Measurements from ENCODE around the gene MR1. TPM values are rescaled to one million over a fixed set of nuclear protein-coding genes. Genes with fewer than 3 reads are reported as not detected.

MR1 gene
- total RNA-seq, 5 donors from 2014 or later (not counting 1 experiment from before 2014, with no cell fraction given), result 18.3 to 30.7 (median 22.7) TPM

DNA sequence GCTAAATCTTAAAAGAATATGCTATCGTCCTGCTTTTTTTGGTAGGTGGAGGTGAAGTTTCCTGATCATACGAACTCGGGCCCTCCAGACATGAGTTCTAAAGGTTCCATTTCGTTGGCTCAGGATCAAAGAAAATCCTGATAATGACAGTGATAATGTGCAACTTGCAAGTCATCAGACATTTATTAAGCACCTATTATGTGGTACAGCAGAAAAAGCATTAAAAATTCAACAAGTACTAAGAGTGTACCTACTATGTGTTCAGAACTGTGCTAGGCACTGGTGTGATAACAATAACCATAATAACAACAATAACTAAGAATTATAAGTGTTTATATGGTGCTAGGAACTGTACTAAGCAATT is 50.8 kb downstream of the MR1 start:
- POLR2A ChIA-PET, result no interaction called here
- no peaks in the 10 kb centered on the region for H3K9me3 Mint-ChIP-seq
- no peak overlapping the region for H3K4me3 Mint-ChIP-seq
- H3K9me3 ChIP-seq, result no peaks in the 10 kb centered on the region
- H3K36me3 ChIP-seq (ENCODE audit: control insufficient read depth in 2 of 2, extremely low read depth in 1 of 2, insufficient read depth in 1 of 2, low read length in 1 of 2), result no peaks in the 10 kb centered on the region
- CTCF ChIA-PET, result interaction anchor here (0.8 to 2.8 kb wide), 15 partner anchors 12 to 84 kb away, joined by 3 to 28 read pairs (median 3); no protein-coding TSS in a partner anchor
- peaks cover 2 to 5% of the 10 kb centered on the region in 2 experiments for H3K4me1 ChIP-seq (ENCODE audit: control insufficient read depth in 1 of 2, extremely low read depth in 1 of 2, insufficient read depth in 2 of 2, low read length in 2 of 2)
- no peaks in the 10 kb centered on the region for H3K27me3 ChIP-seq (replicated peaks in 1 of 2; ENCODE audit: control insufficient read depth in 2 of 2, extremely low read depth in 1 of 2, insufficient read depth in 2 of 2, low read length in 1 of 2)
- no peak overlapping the region for H3K27ac ChIP-seq (ENCODE audit: low read length)
- peak overlapping the region; percentile 32 to 49 for H3K27ac Mint-ChIP-seq
- H3K4me3 ChIP-seq (ENCODE audit: control insufficient read depth in 1 of 2, extremely low read depth in 1 of 2, low read length in 1 of 2), result no peak overlapping the region
- H3K27me3 Mint-ChIP-seq, result peaks cover 3 to 4% of the 10 kb centered on the region in 2 donors
- ATAC-seq (replicated peaks in 1 of 4) (no peak), DNase-seq (no peak)
- H3K36me3 Mint-ChIP-seq, result no peaks in the 10 kb centered on the region
- WGBS (ENCODE audit: insufficient coverage), result 33% methylated on average over 3 of the region's 4 CpGs
- H3K4me1 Mint-ChIP-seq, result peaks cover 16 to 25% (median 18%) of the 10 kb centered on the region in 3 donors

DNA sequence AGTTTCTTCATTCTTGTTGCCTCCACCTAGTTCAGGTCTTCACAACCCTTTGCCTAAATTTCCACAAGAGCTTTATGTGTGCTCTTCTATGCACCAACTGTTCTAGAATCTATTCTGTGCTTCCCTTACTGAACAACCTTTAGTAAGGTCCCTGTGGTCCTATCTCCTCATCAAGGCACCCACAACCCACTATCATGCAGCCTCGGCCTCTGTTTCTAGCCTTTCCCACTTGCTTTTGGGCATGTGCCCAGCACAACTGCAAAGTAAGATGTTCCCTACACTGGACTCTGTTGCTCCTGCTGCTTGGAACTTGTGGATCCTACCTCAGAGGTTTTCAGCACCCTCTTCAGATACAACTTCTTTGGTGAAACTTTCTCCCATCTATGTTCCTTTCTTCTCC is 52.3 kb downstream of the MR1 start:
- DNase-seq (no peak), ATAC-seq (replicated peaks in 1 of 4) (no peak)
- Mint-ChIP-seq H3K9me3 (no peaks in the 10 kb centered on the region), H3K27ac (peak overlapping the region; percentile 9 to 29), H3K4me1 (peaks cover 27 to 34% (median 30%) of the 10 kb centered on the region in 3 donors), H3K4me3 (no peak overlapping the region), H3K27me3 (peaks cover 0 to 2% of the 10 kb centered on the region in 2 donors), H3K36me3 (peaks cover 4% of the 10 kb centered on the region)
- CTCF ChIA-PET, result interaction anchor here (0.8 to 2.8 kb wide), 7 partner anchors 20 to 80 kb away, joined by 3 to 28 read pairs (median 6); no protein-coding TSS in a partner anchor
- Histone ChIP-seq H3K27ac (ENCODE audit: low read length) (no peak overlapping the region), H3K4me1 (ENCODE audit: control insufficient read depth in 1 of 2, extremely low read depth in 1 of 2, insufficient read depth in 2 of 2, low read length in 2 of 2) (peaks cover 5 to 11% of the 10 kb centered on the region in 2 experiments), H3K9me3 (no peaks in the 10 kb centered on the region), H3K27me3 (replicated peaks in 1 of 2; ENCODE audit: control insufficient read depth in 2 of 2, extremely low read depth in 1 of 2, insufficient read depth in 2 of 2, low read length in 1 of 2) (no peaks in the 10 kb centered on the region), H3K4me3 (ENCODE audit: control insufficient read depth in 1 of 2, extremely low read depth in 1 of 2, low read length in 1 of 2) (no peak overlapping the region), H3K36me3 (ENCODE audit: control insufficient read depth in 2 of 2, extremely low read depth in 1 of 2, insufficient read depth in 1 of 2, low read length in 1 of 2) (no peaks in the 10 kb centered on the region)
- WGBS (ENCODE audit: insufficient coverage), result 100% methylated on average over 1 of the region's 1 CpG
- POLR2A ChIA-PET, result interaction anchor here (0.5 to 0.6 kb wide), 2 partner anchors 67 to 586 kb away, joined by 3 to 10 read pairs; no protein-coding TSS in a partner anchor

DNA sequence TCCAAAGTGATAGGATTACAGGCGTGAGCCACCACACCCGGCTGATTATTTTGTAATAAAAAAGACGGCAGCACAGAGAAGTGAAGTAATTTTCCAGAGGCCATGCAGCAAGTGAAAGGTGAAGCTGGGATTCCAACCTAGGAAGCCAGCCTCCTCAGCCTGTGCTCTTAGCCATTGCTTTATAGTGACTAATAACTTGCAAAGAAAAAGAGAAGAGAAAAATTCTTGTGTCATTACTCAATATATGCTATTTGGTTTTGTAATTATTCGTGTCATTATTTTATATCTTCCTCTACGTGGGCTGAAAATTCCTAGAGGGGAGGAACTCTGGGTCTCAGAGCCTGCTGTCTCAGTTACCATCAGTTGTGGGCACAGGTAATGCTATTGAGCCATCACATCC is 53.1 kb downstream of the MR1 start:
- Mint-ChIP-seq H3K4me1 (peaks cover 35 to 42% (median 38%) of the 10 kb centered on the region in 3 donors), H3K36me3 (peaks cover 8% of the 10 kb centered on the region), H3K9me3 (no peaks in the 10 kb centered on the region), H3K27me3 (no peaks in the 10 kb centered on the region), H3K4me3 (no peak overlapping the region), H3K27ac (no peak overlapping the region)
- POLR2A ChIA-PET, result interaction anchor here in 1 of 2 donors (0.6 kb wide), 1 partner anchor 94 kb away, joined by 10 read pairs; no protein-coding TSS in a partner anchor
- CTCF ChIA-PET, result interaction anchor here in 1 of 2 donors (1.6 kb wide), 1 partner anchor 56 kb away, joined by 6 read pairs; no protein-coding TSS in a partner anchor
- Histone ChIP-seq H3K9me3 (no peaks in the 10 kb centered on the region), H3K36me3 (ENCODE audit: control insufficient read depth in 2 of 2, extremely low read depth in 1 of 2, insufficient read depth in 1 of 2, low read length in 1 of 2) (no peaks in the 10 kb centered on the region), H3K27ac (ENCODE audit: low read length) (no peak overlapping the region), H3K4me3 (ENCODE audit: control insufficient read depth in 1 of 2, extremely low read depth in 1 of 2, low read length in 1 of 2) (no peak overlapping the region), H3K27me3 (replicated peaks in 1 of 2; ENCODE audit: control insufficient read depth in 2 of 2, extremely low read depth in 1 of 2, insufficient read depth in 2 of 2, low read length in 1 of 2) (no peaks in the 10 kb centered on the region), H3K4me1 (ENCODE audit: control insufficient read depth in 1 of 2, extremely low read depth in 1 of 2, insufficient read depth in 2 of 2, low read length in 2 of 2) (peaks cover 5 to 19% of the 10 kb centered on the region in 2 experiments)
- 94% methylated on average over 2 of the region's 5 CpGs for WGBS (ENCODE audit: insufficient coverage)
- no peak for DNase-seq
- no peak for ATAC-seq (replicated peaks in 1 of 4)

DNA sequence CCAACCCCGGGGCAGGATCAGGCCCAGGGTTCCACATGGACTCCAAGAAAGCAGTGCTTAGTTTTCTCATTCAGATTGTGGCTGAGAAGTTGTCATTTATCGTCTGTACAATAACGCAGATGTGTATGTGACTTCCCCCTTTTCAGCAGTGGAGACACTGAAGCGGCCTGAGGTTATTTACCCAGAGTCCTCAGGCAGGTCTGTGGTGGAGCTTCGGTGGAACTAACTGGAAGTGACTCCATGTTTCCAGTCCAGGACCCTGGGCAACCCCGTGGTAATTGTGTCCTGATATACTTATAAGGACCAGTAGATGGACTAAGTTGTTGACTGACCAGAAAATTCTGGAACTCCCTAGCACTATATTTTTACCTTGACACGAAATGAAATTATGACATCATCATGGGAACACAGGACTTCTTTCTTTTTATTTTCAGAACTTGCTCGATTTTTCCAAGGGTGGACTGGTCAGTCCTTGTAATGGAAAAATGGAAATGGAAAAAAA is 53.7 kb downstream of the MR1 start:
- Histone ChIP-seq H3K27ac (ENCODE audit: low read length) (no peak overlapping the region), H3K36me3 (ENCODE audit: control insufficient read depth in 2 of 2, extremely low read depth in 1 of 2, insufficient read depth in 1 of 2, low read length in 1 of 2) (no peaks in the 10 kb centered on the region), H3K4me3 (ENCODE audit: control insufficient read depth in 1 of 2, extremely low read depth in 1 of 2, low read length in 1 of 2) (no peak overlapping the region), H3K4me1 (ENCODE audit: control insufficient read depth in 1 of 2, extremely low read depth in 1 of 2, insufficient read depth in 2 of 2, low read length in 2 of 2) (peaks cover 8 to 19% of the 10 kb centered on the region in 2 experiments), H3K9me3 (no peaks in the 10 kb centered on the region), H3K27me3 (replicated peaks in 1 of 2; ENCODE audit: control insufficient read depth in 2 of 2, extremely low read depth in 1 of 2, insufficient read depth in 2 of 2, low read length in 1 of 2) (no peaks in the 10 kb centered on the region)
- ChIA-PET CTCF (no interaction called here), POLR2A (interaction anchor here in 1 of 2 donors (0.6 kb wide), 1 partner anchor 94 kb away, joined by 10 read pairs; no protein-coding TSS in a partner anchor)
- peaks cover 11% of the 10 kb centered on the region for H3K36me3 Mint-ChIP-seq
- H3K27ac Mint-ChIP-seq, result no peak overlapping the region
- peaks cover 39 to 47% (median 42%) of the 10 kb centered on the region in 3 donors for H3K4me1 Mint-ChIP-seq
- ATAC-seq (replicated peaks in 1 of 4) (no peak), DNase-seq (peak in 1 of 35 experiments; percentile 29)
- peak overlapping the region in 2 of 3 donors; percentile 89 to 99 for H3K4me3 Mint-ChIP-seq
- H3K9me3 Mint-ChIP-seq, result no peaks in the 10 kb centered on the region
- no peaks in the 10 kb centered on the region for H3K27me3 Mint-ChIP-seq
- WGBS (ENCODE audit: insufficient coverage), result 87% methylated on average over 4 of the region's 8 CpGs

DNA sequence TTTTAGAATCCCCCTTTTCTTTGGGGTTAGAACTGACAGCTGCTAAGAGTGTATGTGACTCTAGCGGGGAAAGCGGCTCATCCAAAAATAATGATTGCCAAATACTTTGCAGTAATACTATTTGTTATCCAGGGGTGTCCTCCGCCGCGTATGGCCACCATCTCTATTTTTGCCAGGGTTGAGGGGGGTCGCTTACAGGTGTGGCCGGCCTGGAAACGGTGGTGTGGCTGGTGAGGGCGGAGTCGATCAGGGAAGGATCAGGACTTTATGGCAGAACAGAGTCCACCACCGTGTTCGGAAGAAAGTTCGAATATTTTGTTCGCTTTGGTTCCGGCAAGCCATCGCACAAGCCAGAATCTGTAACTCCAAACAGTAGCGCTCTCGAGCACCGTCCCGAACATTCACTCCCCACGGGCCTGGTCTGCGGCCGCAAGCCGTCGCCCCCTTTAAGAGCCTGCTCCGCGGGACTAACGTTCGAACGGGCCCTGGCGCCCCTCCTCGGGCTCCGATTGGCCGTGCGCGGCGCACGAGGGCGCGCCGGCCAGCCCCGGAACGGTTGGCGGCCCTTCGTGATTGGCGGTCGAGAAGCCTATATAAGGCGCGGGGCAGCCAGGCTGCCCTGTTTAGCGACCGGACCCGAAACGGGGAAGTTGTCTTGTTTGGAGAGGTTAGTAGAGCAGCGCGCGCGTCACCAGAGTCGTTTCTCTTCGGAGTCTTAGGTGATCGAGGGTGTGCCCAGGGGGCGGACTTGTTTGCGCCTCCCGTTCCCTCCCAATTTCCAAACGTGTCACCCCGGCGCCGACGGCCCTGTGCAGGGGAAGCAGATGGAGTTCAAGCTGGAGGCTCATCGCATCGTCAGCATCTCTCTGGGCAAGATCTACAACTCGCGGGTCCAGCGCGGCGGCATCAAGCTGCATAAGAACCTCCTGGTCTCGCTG is 54.6 kb downstream of the MR1 start, which contains the start of gene IER5:
Gene IER5 (plus strand): TSS at position 622 of the 938 bp plus-strand sequence. CDS start 203 bp downstream, at position 825.
- peaks cover 48 to 56% (median 51%) of the 10 kb centered on the region in 3 donors for H3K4me1 Mint-ChIP-seq
- H3K27ac ChIP-seq (ENCODE audit: low read length), result peak within 1 kb of the TSS; percentile 96

More for the DNA sequence above, 54.6 kb downstream of the MR1 start, which contains the start of gene IER5:
- CTCF ChIA-PET, result interaction anchor here in 1 of 2 donors (1.0 kb wide), 1 partner anchor 55 kb away, joined by 5 read pairs; no protein-coding TSS in a partner anchor
- Histone ChIP-seq H3K27me3 (replicated peaks in 1 of 2; ENCODE audit: control insufficient read depth in 2 of 2, extremely low read depth in 1 of 2, insufficient read depth in 2 of 2, low read length in 1 of 2) (no peaks in the 10 kb centered on the region), H3K4me3 (ENCODE audit: control insufficient read depth in 1 of 2, extremely low read depth in 1 of 2, low read length in 1 of 2) (peak within 1 kb of the TSS; percentile 66 to 91), H3K9me3 (no peaks in the 10 kb centered on the region), H3K36me3 (ENCODE audit: control insufficient read depth in 2 of 2, extremely low read depth in 1 of 2, insufficient read depth in 1 of 2, low read length in 1 of 2) (peaks cover 0 to 3% of the 10 kb centered on the region in 2 donors), H3K4me1 (ENCODE audit: control insufficient read depth in 1 of 2, extremely low read depth in 1 of 2, insufficient read depth in 2 of 2, low read length in 2 of 2) (peaks cover 8 to 19% of the 10 kb centered on the region in 2 experiments)
- H3K36me3 Mint-ChIP-seq, result peaks cover 15% of the 10 kb centered on the region
- WGBS (ENCODE audit: insufficient coverage), result 2% methylated on average over 67 of the region's 76 CpGs
- H3K27ac Mint-ChIP-seq, result peak within 1 kb of the TSS; percentile 97 to 98
- no peaks in the 10 kb centered on the region for H3K9me3 Mint-ChIP-seq
- DNase-seq (peak; percentile 83 to 97 (median 89)), ATAC-seq (replicated peaks in 1 of 4) (peak; percentile 73 to 87 (median 82))
- POLR2A ChIA-PET, result interaction anchor here (0.5 to 5.4 kb wide), 4 partner anchors 12 to 1958 kb away, joined by 4 to 147 read pairs (median 15); no protein-coding TSS in a partner anchor
- peak within 1 kb of the TSS; percentile 89 to 99 (median 96) for H3K4me3 Mint-ChIP-seq
- H3K27me3 Mint-ChIP-seq, result no peaks in the 10 kb centered on the region

Measured in T-cell (primary cell).